Renal cortical epithelial cell (primary cell): ENCODE results near the gene SLC17A9. TPM values are rescaled to one million over a fixed set of nuclear protein-coding genes. Genes with fewer than 3 reads are reported as not detected.

Experiments used
- DNase-seq: peaks from one replicate; pipeline ENCODE4 v3.0.0-alpha.2; 2011; ENCODE audit warnings: low read depth
- total RNA-seq: library from RNA; depleted of rRNA; stranded (reverse); fragments of >200 nt; gene quantifications from 2 replicates; pipeline ENCODE4 v1.2.3, GENCODE V29; 2014

Gene SLC17A9
- total RNA-seq, 1 donor from 2014 or later: 0.65 TPM

GRCh38 chr20:62968378-62969178 is 16.1 kb downstream of the SLC17A9 start:
- DNase-seq: no peak

GRCh38 chr20:62969179-62969760 is 16.8 kb downstream of the SLC17A9 start:
- no peak for DNase-seq

GRCh38 chr20:62969939-62970306 is 17.4 kb downstream of the SLC17A9 start:
- DNase-seq: no peak

- no peak for DNase-seq
These were observed 18.1 kb downstream of the SLC17A9 start for GRCh38 chr20:62970307-62971210.

GRCh38 chr20:62971211-62971949 is 18.9 kb downstream of the SLC17A9 start:
- no peak for DNase-seq

GRCh38 chr20:62971950-62972844 is 19.7 kb downstream of the SLC17A9 start:
- peak; percentile 54 for DNase-seq

GRCh38 chr20:62972845-62973745 is 20.6 kb downstream of the SLC17A9 start:
- no peak for DNase-seq

GRCh38 chr20:62975251-62975760 is 22.8 kb downstream of the SLC17A9 start:
- DNase-seq: no peak

GRCh38 chr20:62975812-62976508 is 23.5 kb downstream of the SLC17A9 start:
- no peak for DNase-seq

GRCh38 chr20:62976886-62977285 is 24.4 kb downstream of the SLC17A9 start:
- no peak for DNase-seq

GRCh38 chr20:62977613-62978560 is 25.4 kb downstream of the SLC17A9 start:
- DNase-seq: no peak

- no peak for DNase-seq
These were observed 26.0 kb downstream of the SLC17A9 start for GRCh38 chr20:62978561-62978943.

GRCh38 chr20:62979310-62979709 is 26.8 kb downstream of the SLC17A9 start:
- DNase-seq: no peak

- no peak for DNase-seq
These were observed 27.4 kb downstream of the SLC17A9 start for GRCh38 chr20:62979876-62980373.

- DNase-seq: no peak
These were observed 28.0 kb downstream of the SLC17A9 start for GRCh38 chr20:62980380-62980960.

GRCh38 chr20:62980970-62981369 is 28.5 kb downstream of the SLC17A9 start:
- no peak for DNase-seq
